H1 (cell line): ENCODE data around the gene TM9SF3. TPM values are rescaled to one million over a fixed set of nuclear protein-coding genes. Genes with fewer than 3 reads are reported as not detected.
"Not testable (repeated sequence)": the region's sequence is repeated elsewhere in the genome, so short reads cannot be mapped to it uniquely, and the experiment has no call there.

Experiments
- CTCF ChIA-PET: fragments of 300-600 bp; sonication (Branson Sonifier 250); formaldehyde crosslinking; loops from one replicate; lab custom pipeline; 2021; ENCODE audit not compliant: partially characterized antibody; lab: Charles Lee
- POLR2A ChIA-PET: fragments of 300-600 bp; sonication (Branson Sonifier 250); formaldehyde crosslinking; loops from one replicate; lab custom pipeline; 2021; ENCODE audit warnings: inconsistent platforms; ENCODE audit not compliant: partially characterized antibody; lab: Charles Lee
- DNase-seq, 2 experiments: peaks; one replicate each; pipeline versions ENCODE4 v3.0.0 to v3.0.0-alpha.2; 2010 to 2022; ENCODE audit warnings: low spot score in 2 of 2, low read depth in 1 of 2, mixed read lengths in 1 of 2
- FAIRE-seq: peaks from 2 replicates; lab custom pipeline; 2011; peaks lifted over from hg19 to GRCh38; lab: Jason Lieb, UNC
- H2AFZ ChIP-seq: 2 replicates; pipeline ENCODE4 v1.8.1; 2012; ENCODE audit warnings: low read length, inconsistent platforms
- H2AK5ac ChIP-seq: 2 replicates; pipeline ENCODE4 v1.6.1; 2013; ENCODE audit warnings: low read depth, low read length
- H2BK120ac ChIP-seq: replicated peaks from 2 replicates; pipeline ENCODE3; 2013; ENCODE audit warnings: low read depth, low read length, inconsistent platforms
- H2BK12ac ChIP-seq: 2 replicates; pipeline ENCODE4 v1.6.1; 2013; ENCODE audit warnings: low read depth, low read length
- H2BK15ac ChIP-seq: 2 replicates; pipeline ENCODE4 v1.6.1; 2013; ENCODE audit warnings: low read length
- H2BK20ac ChIP-seq: 2 replicates; pipeline ENCODE4 v1.6.1; 2013; ENCODE audit warnings: low read length
- H2BK5ac ChIP-seq: 2 replicates; pipeline ENCODE4 v1.6.1; 2013; ENCODE audit warnings: low read depth, low read length
- H3K14ac ChIP-seq: 2 replicates; pipeline ENCODE4 v1.6.1; 2013; ENCODE audit warnings: inconsistent platforms; ENCODE audit not compliant: insufficient read length
- H3K18ac ChIP-seq: 2 replicates; pipeline ENCODE4 v1.6.1; 2013; ENCODE audit warnings: low read length; ENCODE audit errors: extremely low read depth
- H3K23ac ChIP-seq: 2 replicates; pipeline ENCODE4 v1.6.1; 2013; ENCODE audit warnings: inconsistent platforms; ENCODE audit not compliant: insufficient read length
- H3K23me2 ChIP-seq: 2 replicates; pipeline ENCODE4 v1.6.1; 2013; ENCODE audit warnings: low read depth, low read length
- H3K27ac ChIP-seq: 2 replicates; pipeline ENCODE4 v1.6.1; 2011; ENCODE audit warnings: low read depth, low read length, inconsistent platforms
- H3K27me3 ChIP-seq, 4 experiments: replicated peaks in 1 of 4; 1 replicate in 1 of 4; 2 replicates in 3 of 4; pipeline versions ENCODE4 v1.6.1 to v1.8.1; 2011 to 2013; ENCODE audit warnings: low read length in 3 of 4, mild to moderate bottlenecking in 3 of 4, inconsistent platforms in 2 of 4, mixed read lengths in 2 of 4, moderate library complexity in 1 of 4; ENCODE audit not compliant: control insufficient read depth in 3 of 4, insufficient read depth in 3 of 4; ENCODE audit errors: extremely low read depth in 1 of 4
- H3K36me3 ChIP-seq, 4 experiments: 2 replicates each; pipeline versions ENCODE4 v1.6.1 to v1.8.1; 2011 to 2013; ENCODE audit warnings: mild to moderate bottlenecking in 4 of 4, low read length in 3 of 4, moderate library complexity in 2 of 4, control low read depth in 1 of 4, inconsistent platforms in 1 of 4; ENCODE audit not compliant: insufficient read depth in 4 of 4, control insufficient read depth in 2 of 4
- H3K4ac ChIP-seq: replicated peaks from 2 replicates; pipeline ENCODE3; 2013; ENCODE audit warnings: low read length, low read depth, mixed read lengths, inconsistent platforms; ENCODE audit not compliant: insufficient read length
- H3K4me1 ChIP-seq, 4 experiments: replicated peaks in 1 of 4; 1 replicate in 1 of 4; 2 replicates in 3 of 4; pipeline versions ENCODE4 v1.6.1 to v1.8.1; 2011 to 2013; ENCODE audit warnings: low read length in 3 of 4, inconsistent platforms in 2 of 4, mixed read lengths in 1 of 4; ENCODE audit not compliant: insufficient read depth in 4 of 4, control insufficient read depth in 3 of 4
- H3K4me2 ChIP-seq, 2 experiments: 2 replicates each; pipeline versions ENCODE4 v1.6.1 to v1.8.1; 2011 to 2013; ENCODE audit warnings: low read depth in 2 of 2, low read length in 2 of 2, control low read depth in 1 of 2, inconsistent platforms in 1 of 2, mild to moderate bottlenecking in 1 of 2; ENCODE audit not compliant: insufficient read depth in 1 of 2
- H3K4me3 ChIP-seq, 4 experiments: fragments of 200-600, 300-600 bp in 1 of 4; sonication (generic), shearing (Covaris generic), sonication (Bioruptor Twin) in 1 of 4; 2 replicates each; pipeline versions ENCODE4 v1.5.1 to v1.8.1; 2011 to 2016; ENCODE audit warnings: low read length in 4 of 4, low read depth in 3 of 4, control low read depth in 2 of 4, inconsistent platforms in 2 of 4, mild to moderate bottlenecking in 2 of 4, mixed read lengths in 1 of 4, moderate library complexity in 1 of 4; ENCODE audit not compliant: insufficient read depth in 2 of 4; ENCODE audit errors: extremely low read depth in 1 of 4
- H3K56ac ChIP-seq: replicated peaks from 2 replicates; pipeline ENCODE3; 2013; ENCODE audit warnings: low read depth, mild to moderate bottlenecking, mixed read lengths, low read length, inconsistent platforms; ENCODE audit not compliant: insufficient read length
- H3K79me1 ChIP-seq: 2 replicates; pipeline ENCODE4 v1.6.1; 2013; ENCODE audit warnings: low read depth, low read length, control low read depth
- H3K79me2 ChIP-seq, 2 experiments: 2 replicates each; pipeline versions ENCODE4 v1.6.1 to v1.8.1; 2012 to 2013; ENCODE audit warnings: low read length in 2 of 2, mild to moderate bottlenecking in 2 of 2, inconsistent platforms in 1 of 2; ENCODE audit not compliant: insufficient read depth in 2 of 2, control insufficient read depth in 1 of 2
- H3K9ac ChIP-seq, 4 experiments: replicated peaks in 1 of 4; 1 replicate in 1 of 4; 2 replicates in 3 of 4; pipeline versions ENCODE4 v1.6.1 to v1.8.1; 2011 to 2013; ENCODE audit warnings: low read depth in 3 of 4, low read length in 3 of 4, control low read depth in 2 of 4, mild to moderate bottlenecking in 2 of 4, moderate library complexity in 2 of 4, inconsistent platforms in 1 of 4; ENCODE audit errors: extremely low read depth in 1 of 4
- H3K9me3 ChIP-seq, 2 experiments: 2 replicates each; pipeline versions ENCODE4 v1.6.1 to v1.8.1; 2012 to 2013; ENCODE audit warnings: mild to moderate bottlenecking in 2 of 2, moderate library complexity in 2 of 2, control low read depth in 1 of 2, inconsistent platforms in 1 of 2, low read depth in 1 of 2, low read length in 1 of 2, mixed read lengths in 1 of 2; ENCODE audit not compliant: insufficient read depth in 2 of 2
- H4K20me1 ChIP-seq, 2 experiments: replicated peaks in 1 of 2; 2 replicates each; pipeline versions ENCODE3 to v1.8.1; 2011 to 2013; ENCODE audit warnings: inconsistent platforms in 2 of 2, low read length in 2 of 2, mild to moderate bottlenecking in 1 of 2; ENCODE audit not compliant: insufficient read depth in 2 of 2, control insufficient read depth in 1 of 2
- H4K5ac ChIP-seq: 2 replicates; pipeline ENCODE4 v1.6.1; 2013; ENCODE audit warnings: low read length, low read depth, mixed read lengths, inconsistent platforms; ENCODE audit not compliant: insufficient read length
- H4K8ac ChIP-seq: 2 replicates; pipeline ENCODE4 v1.8.0; 2013; ENCODE audit warnings: mild to moderate bottlenecking, moderate library complexity, low read length, inconsistent platforms; ENCODE audit not compliant: insufficient read depth; ENCODE audit errors: extremely low read depth
- H4K91ac ChIP-seq: replicated peaks from 2 replicates; pipeline ENCODE3; 2013; ENCODE audit warnings: low read length, mixed read lengths, inconsistent platforms; ENCODE audit not compliant: insufficient read length
- WGBS, 2 experiments: shearing (Covaris generic) in 1 of 2; methylation state at CpG; one replicate each; pipeline versions ENCODE4 v1.1.6 to v1.1.7; 2013 to 2015; ENCODE audit warnings: low lambda C conversion rate in 2 of 2, mixed read lengths in 2 of 2, inconsistent platforms in 1 of 2, low coverage in 1 of 2, missing lambda C conversion rate in 1 of 2; ENCODE audit not compliant: insufficient replicate concordance in 2 of 2, insufficient coverage in 1 of 2, insufficient read length in 1 of 2; ENCODE audit errors: extremely low coverage in 1 of 2, missing lambda C conversion rate in 1 of 2; 5-methylcytosine and 5-hydroxymethylcytosine counted together
- polyA plus RNA-seq, 7 experiments: library from polyadenylated mRNA; depleted of rRNA in 3 of 7; stranded (reverse) in 5 of 7; unstranded in 2 of 7; fragments of >200 nt in 5 of 7; fragments of 200-250 nt in 2 of 7; gene quantifications; 1 replicate in 5 of 7; 2 replicates in 1 of 7; 4 replicates in 1 of 7; pipeline versions ENCODE4 v1.2.1 to v1.2.3, GENCODE V29; 2011 to 2013; ENCODE audit warnings: missing spikeins in 2 of 7, mixed read lengths in 2 of 7
- total RNA-seq: library from RNA; stranded (reverse); fragmentation: NEBNext Ultra II Directional; extraction: Animal tissue kit (Norgen Biotek cat#: 25700); gene quantifications from 2 replicates; pipeline ENCODE4 v1.2.1, GENCODE V29; 2021

Gene TM9SF3
- total and polyA plus RNA-seq, 2 of the 8 experiments (the other 6 are each of a cell fraction or from before 2014, with no cell fraction given), result 123 to 127 TPM

- not testable (repeated sequence) for H4K91ac ChIP-seq, FAIRE-seq, H3K23me2 ChIP-seq, H3K4ac ChIP-seq, H2BK120ac ChIP-seq, H3K23ac ChIP-seq, H2AK5ac ChIP-seq, H3K4me2 ChIP-seq, H4K20me1 ChIP-seq, H2BK12ac ChIP-seq, H2BK20ac ChIP-seq, H3K27me3 ChIP-seq, H2AFZ ChIP-seq, H3K27ac ChIP-seq, H2BK15ac ChIP-seq, DNase-seq, H3K4me3 ChIP-seq, H3K4me1 ChIP-seq, H3K79me1 ChIP-seq, H2BK5ac ChIP-seq, H3K9me3 ChIP-seq, H3K18ac ChIP-seq, H4K5ac ChIP-seq, H3K79me2 ChIP-seq, H4K8ac ChIP-seq, H3K9ac ChIP-seq, H3K56ac ChIP-seq, H3K14ac ChIP-seq
- POLR2A ChIA-PET, result interaction anchor here (1.2 kb wide), 1 partner anchor 30 kb away, joined by 3 read pairs; no protein-coding TSS in a partner anchor
- WGBS, 2 experiments, result 91% methylated on average over 10 of the region's 10 CpGs; no CpG with 5 or more reads in 1 of the 2 experiments
- CTCF ChIA-PET, result interaction anchor here (0.7 to 2.6 kb wide), 6 partner anchors 11 to 480 kb away, joined by 3 to 10 read pairs (median 6); no protein-coding TSS in a partner anchor
- peaks cover 2 to 33% (median 17%) of the 10 kb centered on the region in 4 experiments; a peak in 6 of 8 replicates for H3K36me3 ChIP-seq
Observed at GRCh38 chr10:96545558-96545957, 41.3 kb downstream of the TM9SF3 start.
